K562 (cell line): ENCODE results near the gene ERVFRD-1. TPM values are rescaled to one million over a fixed set of nuclear protein-coding genes. Genes with fewer than 3 reads are reported as not detected.

ENCODE experiments used
- ATAC-seq: fragments of 200-7000 bp; cut with Tn5 transposase; 3 replicates; pipeline ENCODE4 v1.9.1; 2020; ENCODE audit warnings: moderate library complexity
- BruUV-seq: library from RNA; stranded (reverse); fragments of 400-500 nt; replicated peaks from 2 replicates; lab custom pipeline; 2021; lab: Mats Ljungman, UMichigan
- CTCF ChIA-PET: fragments of 300-600 bp; formaldehyde crosslinking; extraction: SDS; loops from one replicate; lab custom pipeline; 2021; ENCODE audit warnings: low intra/inter-chr PET ratio; lab: Yijun Ruan, JAX
- POLR2A ChIA-PET: fragments of 300-600, 350-650 bp; sonication (Branson Sonifier 250); formaldehyde crosslinking; extraction: SDS; loops from one replicate; lab custom pipeline; 2021; ENCODE audit warnings: antibody characterized with exemption, inconsistent platforms; lab: Yijun Ruan, JAX
- DNase-seq, 4 experiments: peaks; one replicate each; pipeline versions ENCODE4 v3.0.0 to v3.0.0-alpha.2; 2011 to 2018; ENCODE audit warnings: low spot score in 3 of 4, mixed read lengths in 3 of 4; ENCODE audit errors: extremely low read depth in 1 of 4
- FAIRE-seq: peaks from 2 replicates; lab custom pipeline; 2011; peaks lifted over from hg19 to GRCh38; lab: Jason Lieb, UNC
- H2AFZ ChIP-seq: 2 replicates; pipeline ENCODE4 v1.6.0; 2011; ENCODE audit warnings: low read depth, low read length, control low read depth, inconsistent platforms
- H3K27ac ChIP-seq: fragments of 200-600 bp; 3 replicates; pipeline ENCODE4 v1.8.0; 2011; ENCODE audit warnings: low read depth, mild to moderate bottlenecking, control low read depth, inconsistent platforms, low read length, moderate library complexity, mixed read lengths; ENCODE audit errors: extremely low read depth
- H3K27me3 ChIP-seq, 2 experiments: fragments of 300-600 bp in 1 of 2; 2 replicates in 1 of 2; 3 replicates in 1 of 2; pipeline versions ENCODE4 v1.6.0 to v1.8.0; 2011; ENCODE audit warnings: inconsistent platforms in 2 of 2, low read length in 2 of 2, mild to moderate bottlenecking in 1 of 2, mixed read lengths in 1 of 2, moderate library complexity in 1 of 2; ENCODE audit not compliant: control insufficient read depth in 2 of 2, insufficient read depth in 2 of 2
- H3K36me3 ChIP-seq: fragments of 300-600 bp; 3 replicates; pipeline ENCODE4 v1.8.0; 2011; ENCODE audit warnings: mild to moderate bottlenecking, low read length, inconsistent platforms; ENCODE audit not compliant: control insufficient read depth, insufficient read depth
- H3K4me1 ChIP-seq, 2 experiments: fragments of 200-600 bp in 1 of 2; replicated peaks in 1 of 2; 2 replicates in 1 of 2; 3 replicates in 1 of 2; pipeline versions ENCODE4 v1.5.1 to v1.8.0; 2011; ENCODE audit warnings: inconsistent platforms in 2 of 2, low read length in 2 of 2, mild to moderate bottlenecking in 1 of 2, mixed read lengths in 1 of 2, moderate library complexity in 1 of 2; ENCODE audit not compliant: control insufficient read depth in 2 of 2, insufficient read depth in 2 of 2
- H3K4me2 ChIP-seq: 2 replicates; pipeline ENCODE4 v1.6.1; 2011; ENCODE audit warnings: low read length, control low read depth, inconsistent platforms, mixed read lengths; ENCODE audit not compliant: insufficient read depth
- H3K4me3 ChIP-seq: fragments of 200-600 bp; sonication (generic), shearing (Covaris generic); 2 replicates; pipeline ENCODE4 v1.5.1; 2016; ENCODE audit warnings: control low read depth, inconsistent platforms
- H3K79me2 ChIP-seq: fragments of 200-600 bp; 3 replicates; pipeline ENCODE4 v1.8.0; 2011; ENCODE audit warnings: low read length, inconsistent platforms; ENCODE audit not compliant: control insufficient read depth, insufficient read depth
- H3K9ac ChIP-seq, 2 experiments: 2 replicates each; pipeline versions ENCODE4 v1.6.0 to v1.6.1; 2011; ENCODE audit warnings: low read depth in 2 of 2, low read length in 2 of 2, control low read depth in 1 of 2, inconsistent platforms in 1 of 2, mild to moderate bottlenecking in 1 of 2, mixed read lengths in 1 of 2; ENCODE audit not compliant: insufficient read depth in 1 of 2
- H3K9me1 ChIP-seq: one replicate; pipeline ENCODE4 v1.6.0; 2011; ENCODE audit warnings: inconsistent platforms, mild to moderate bottlenecking, low read length, moderate library complexity; ENCODE audit not compliant: control insufficient read depth, insufficient read depth
- H3K9me3 ChIP-seq: replicated peaks from 2 replicates; pipeline ENCODE4 v1.5.1; 2011; ENCODE audit warnings: low read depth, low read length, inconsistent platforms; ENCODE audit not compliant: control insufficient read depth, insufficient read depth
- H4K20me1 ChIP-seq: replicated peaks from 2 replicates; pipeline ENCODE4 v1.6.1; 2011; ENCODE audit warnings: low read length, inconsistent platforms, mixed read lengths; ENCODE audit not compliant: control insufficient read depth, insufficient read depth
- ATF7 ChIP-seq: fragments of 450-650 bp; IDR thresholded peaks from 2 replicates; pipeline ENCODE4 v1.7.1; 2014; ENCODE audit warnings: mild to moderate bottlenecking, moderate library complexity
- BACH1 ChIP-seq: fragments of 200-800 bp; sonication (Bioruptor generic); IDR thresholded peaks from 2 replicates; pipeline ENCODE4 v1.6.1; 2016; ENCODE audit warnings: missing genetic modification characterization, missing compliant biosample characterization
- BRD9 ChIP-seq: fragments of 450-650 bp; IDR thresholded peaks from 2 replicates; pipeline ENCODE4 v1.6.1; 2018; ENCODE audit warnings: low read depth; ENCODE audit not compliant: partially characterized antibody
- DACH1 ChIP-seq: fragments of 450-650 bp; IDR thresholded peaks from 2 replicates; pipeline ENCODE4 v1.6.1; 2018; ENCODE audit not compliant: partially characterized antibody
- EHMT2 ChIP-seq: fragments of 450-650 bp; IDR thresholded peaks from 2 replicates; pipeline ENCODE4 v1.6.1; 2018; ENCODE audit warnings: antibody characterized with exemption
- GTF2F1 ChIP-seq: IDR thresholded peaks from 2 replicates; pipeline ENCODE4 v1.6.1; 2011; ENCODE audit warnings: low read depth, low read length, improper control_type of control experiment
- HCFC1 ChIP-seq: IDR thresholded peaks from 2 replicates; pipeline ENCODE4 v1.6.1; 2012; ENCODE audit warnings: low read depth, low read length, improper control_type of control experiment
- JUN ChIP-seq, 2 experiments: sonication (generic) in 1 of 2; formaldehyde crosslinking in 1 of 2; IDR thresholded peaks; 2 replicates each; pipeline versions ENCODE4 v1.6.1 to v1.8.0; 2012 to 2022; ENCODE audit warnings: borderline replicate concordance in 2 of 2, mild to moderate bottlenecking in 2 of 2, improper control_type of control experiment in 1 of 2, low read depth in 1 of 2, low read length in 1 of 2, missing genetic modification reagents in 1 of 2
- JUND ChIP-seq, 2 experiments: IDR thresholded peaks; 2 replicates in 1 of 2; 3 replicates in 1 of 2; pipeline ENCODE4 v1.6.1; 2011; ENCODE audit warnings: borderline replicate concordance in 2 of 2, low read depth in 2 of 2, low read length in 2 of 2, improper control_type of control experiment in 1 of 2, missing biosample characterization in 1 of 2, missing genetic modification characterization in 1 of 2, missing genetic modification reagents in 1 of 2
- LARP7 ChIP-seq: fragments of 450-650 bp; IDR thresholded peaks from 2 replicates; pipeline ENCODE4 v1.6.1; 2016
- NFE2 ChIP-seq: IDR thresholded peaks from 2 replicates; pipeline ENCODE4 v1.6.1; 2014; ENCODE audit warnings: antibody characterized with exemption, low read depth
- NR2C1 ChIP-seq, 2 experiments: fragments of 450-650 bp; IDR thresholded peaks; 2 replicates each; pipeline ENCODE4 v1.6.1; 2017; ENCODE audit warnings: mild to moderate bottlenecking in 2 of 2, antibody characterized with exemption in 1 of 2, inconsistent platforms in 1 of 2, missing compliant biosample characterization in 1 of 2, missing genetic modification characterization in 1 of 2
- NR2C2 ChIP-seq, 2 experiments: fragments of 200-800 bp in 1 of 2; sonication (Bioruptor generic) in 1 of 2; sonication (generic) in 1 of 2; formaldehyde crosslinking in 1 of 2; IDR thresholded peaks; 2 replicates each; pipeline versions ENCODE4 v1.6.1 to v1.8.0; 2016 to 2022; ENCODE audit warnings: mild to moderate bottlenecking in 1 of 2, missing compliant biosample characterization in 1 of 2, missing genetic modification characterization in 1 of 2, missing genetic modification reagents in 1 of 2
- SETDB1 ChIP-seq: IDR thresholded peaks from one replicate; pipeline ENCODE4 v1.6.1; 2012; ENCODE audit warnings: low read length, control low read depth, inconsistent platforms
- TGIF2 ChIP-seq: sonication (generic); formaldehyde crosslinking; IDR thresholded peaks from 2 replicates; pipeline ENCODE4 v1.8.1; 2022; ENCODE audit warnings: mild to moderate bottlenecking, missing genetic modification reagents, moderate library complexity
- ZNF764 ChIP-seq: fragments of 250-450 bp; sonication (Bioruptor Pico); IDR thresholded peaks from 2 replicates; pipeline ENCODE4 v1.4.0; 2020; ENCODE audit warnings: low read depth, mild to moderate bottlenecking, moderate library complexity
- WGBS: fragments of 100-300 bp; shearing (Covaris generic); methylation state at CpG from one replicate; pipeline ENCODE4 v1.1.6; 2016; ENCODE audit warnings: low coverage, mixed read lengths; ENCODE audit not compliant: insufficient coverage; ENCODE audit errors: missing lambda C conversion rate; 5-methylcytosine and 5-hydroxymethylcytosine counted together
- in situ Hi-C: fragments of 300-500 bp; cut with MboI; formaldehyde crosslinking; loops from 4 replicates; pipeline ENCODE4 v1.15.0; 2018; ENCODE audit warnings: inconsistent platforms, mixed read lengths
- intact Hi-C: fragments of 100-400 bp; cut with micrococcal nuclease; formaldehyde crosslinking; loops from 2 replicates; pipeline ENCODE4 v1.14.2; 2022
- polyA plus RNA-seq, 8 experiments: library from polyadenylated mRNA; depleted of rRNA in 4 of 8; stranded (reverse) in 5 of 8; unstranded in 3 of 8; fragments of >200 nt; fragmentation: Nextera tagmentation in 2 of 8; fragmentation: Illumina TruSeq in 1 of 8; extraction: Ambion mirVana in 2 of 8; extraction: Trizol in 1 of 8; gene quantifications; 2 replicates each; pipeline versions ENCODE4 v1.2.1 to v1.2.3, GENCODE V29; 2011 to 2014; ENCODE audit warnings: inconsistent platforms in 1 of 8, missing spikeins in 1 of 8
- total RNA-seq, 7 experiments: library from RNA; depleted of rRNA in 6 of 7; stranded (reverse); fragments of >200 nt in 6 of 7; fragmentation: Illumina TruSeq in 2 of 7; extraction: Trizol in 2 of 7; gene quantifications; 2 replicates each; pipeline versions ENCODE4 v1.2.1 to v1.2.3, GENCODE V29; 2011 to 2021; ENCODE audit warnings: low replicate concordance in 1 of 7

ERVFRD-1 gene
- total and polyA plus RNA-seq, 9 of the 15 experiments (the other 6 are each of a cell fraction or from before 2014, with no cell fraction given): 0.05 to 0.14 (median 0.09) TPM; not detected in 2

GRCh38 chr6:11144393-11144851 lies 32.9 kb upstream of the ERVFRD-1 start (continued):
- TF ChIP-seq NR2C2 (CRISPR knock-in tag; IDR thresholded peaks at IDR 0.05) (peak; percentile 62; the same call in 1 of the 2 replicates), NR2C2 (tag; IDR thresholded peaks at IDR 0.05) (peak; percentile 89), JUN (IDR thresholded peaks at IDR 0.05; ENCODE audit: borderline replicate concordance, low read depth, low read length) (peak; percentile 35; the same call in 1 of the 2 replicates), JUN (CRISPR knock-in tag; IDR thresholded peaks at IDR 0.05; ENCODE audit: borderline replicate concordance) (no peak), HCFC1 (0 out of 2 replicates have a peak, but pooled peaks have one; percentile 22), NFE2 (no peak), GTF2F1 (no peak), TGIF2 (CRISPR knock-in tag) (no peak), EHMT2 (peak; percentile 12; the same call in 1 of the 2 replicates)

DNA sequence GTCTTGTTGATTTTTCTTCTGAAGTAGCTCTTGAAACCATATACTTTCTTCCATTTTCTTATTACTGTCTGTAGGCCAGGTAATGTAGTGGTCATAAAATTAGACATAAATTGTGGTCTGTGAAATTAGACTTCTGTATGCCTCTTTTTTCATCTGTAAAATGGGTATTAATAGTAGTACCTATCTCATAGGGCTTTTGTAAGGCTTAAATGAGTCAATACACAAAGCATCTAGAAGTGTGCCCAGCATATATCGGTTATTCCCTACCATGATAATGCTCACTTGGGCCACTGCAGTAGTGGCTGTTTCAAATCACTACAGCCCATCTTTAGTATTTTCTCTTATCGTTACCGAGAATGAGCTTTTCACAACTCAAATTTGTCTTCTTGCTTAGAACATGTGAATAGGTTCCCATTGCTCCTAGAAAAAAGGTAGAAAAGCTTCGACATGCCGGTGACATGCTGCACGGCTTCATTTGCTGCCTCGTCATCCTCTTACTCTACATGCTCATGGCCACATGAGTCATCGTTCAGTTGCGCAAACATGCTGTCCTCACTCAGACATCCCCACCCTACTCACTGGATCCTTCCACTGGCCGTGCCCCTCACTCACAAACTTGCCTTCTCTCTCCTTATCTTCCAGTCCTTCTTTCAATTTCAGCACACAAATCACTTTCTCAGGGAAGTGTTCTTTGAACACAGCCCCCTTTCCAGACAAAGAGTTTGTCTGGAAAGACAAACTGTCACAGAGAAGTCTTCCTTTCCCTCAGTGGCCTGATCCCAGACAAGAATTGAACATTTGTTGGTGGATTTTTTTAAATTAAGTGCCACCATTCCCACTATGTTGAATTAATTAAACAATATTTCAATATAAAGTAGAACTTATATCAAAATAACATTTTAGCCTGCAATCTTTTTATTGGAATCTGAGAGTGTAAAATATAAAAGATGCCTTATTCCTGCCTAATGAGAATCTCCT lies 32.2 kb upstream of the ERVFRD-1 start:
- no TSS peak for BruUV-seq
- DNase-seq: peak; percentile 76 to 88 (median 84)
- H3K4me1 ChIP-seq: peaks cover 0 to 8% of the 10 kb centered on the region in 2 experiments; a peak in 3 of 5 replicates
- ATAC-seq: peak; percentile 97
- H3K9me1 ChIP-seq: no peaks in the 10 kb centered on the region
- 11% methylated on average over 10 of the region's 10 CpGs for WGBS
- FAIRE-seq: peak; percentile 94
- in situ Hi-C loops: no loop called here
- H3K27me3 ChIP-seq: peaks cover 0 to 17% of the 10 kb centered on the region in 2 experiments; a peak in 2 of 5 replicates
- H4K20me1 ChIP-seq: no peaks in the 10 kb centered on the region
- no peak overlapping the region for H3K9ac ChIP-seq
- H3K36me3 ChIP-seq: no peaks in the 10 kb centered on the region
- peak overlapping the region; percentile 73 for H2AFZ ChIP-seq
- no peak overlapping the region for H3K4me3 ChIP-seq
- H3K27ac ChIP-seq: peak overlapping the region; percentile 56; the same call in 2 of the 3 replicates
- intact Hi-C loops: loop anchor here (1.0 to 10.0 kb wide), 5 partner anchors 46 to 432 kb away; partner anchors contain the start of gene NEDD9
- no peaks in the 10 kb centered on the region for H3K79me2 ChIP-seq
- ChIA-PET CTCF (interaction anchor here (0.6 to 3.5 kb wide), 8 partner anchors 29 to 730 kb away, joined by 3 to 68 read pairs (median 5); partner anchors contain the start of gene SMIM13), POLR2A (interaction anchor here (0.5 to 0.7 kb wide), 2 partner anchors 102 to 432 kb away, joined by 3 read pairs; no protein-coding TSS in a partner anchor)
- H3K9me3 ChIP-seq: no peaks in the 10 kb centered on the region
- peak overlapping the region; percentile 57; the same call in 1 of the 2 replicates for H3K4me2 ChIP-seq
- peak; percentile 75 for TF ChIP-seq DACH1
- TF ChIP-seq BACH1 (tag): peak; percentile 91
- TF ChIP-seq SETDB1: peak; percentile 47
- TF ChIP-seq ATF7: peak; percentile 93
- TF ChIP-seq ZNF764 (CRISPR knock-in tag): no peak
- TF ChIP-seq NR2C1 (IDR thresholded peaks at IDR 0.05): no peak
- peak; percentile 60; the same call in 1 of the 2 replicates for TF ChIP-seq NR2C1 (tag; IDR thresholded peaks at IDR 0.05)
- TF ChIP-seq JUND (IDR thresholded peaks at IDR 0.05; ENCODE audit: borderline replicate concordance, low read depth, low read length): peak; percentile 100
- peak; percentile 100 for TF ChIP-seq JUND (tag; IDR thresholded peaks at IDR 0.05; ENCODE audit: borderline replicate concordance, low read depth, low read length)
- TF ChIP-seq LARP7: peak; percentile 35; the same call in 1 of the 2 replicates
- TF ChIP-seq BRD9: no peak
